SK-N-SH (cell line): ENCODE measurements around the gene TUBA1B.
"Not testable (repeated sequence)": the region's sequence is repeated elsewhere in the genome, so short reads cannot be mapped to it uniquely, and the experiment has no call there.

Source experiments
- FOSL2 ChIP-seq: IDR thresholded peaks from 2 replicates; pipeline ENCODE4 v1.4.0; 2012; ENCODE audit warnings: low read depth, mild to moderate bottlenecking, moderate library complexity, borderline replicate concordance
- GABPA ChIP-seq: IDR thresholded peaks from 2 replicates; pipeline ENCODE4 v1.4.0; 2012; ENCODE audit warnings: low read depth, mild to moderate bottlenecking
- TCF12 ChIP-seq: IDR thresholded peaks from 2 replicates; pipeline ENCODE4 v1.4.0; 2012
- TF ChIP-seq, protein P1 (sequence below): fragments of 200-600 bp; sonication (generic); IDR thresholded peaks from 2 replicates; pipeline ENCODE4 v1.6.1; 2017; ENCODE audit warnings: antibody characterized with exemption, mild to moderate bottlenecking, moderate library complexity

DNA sequence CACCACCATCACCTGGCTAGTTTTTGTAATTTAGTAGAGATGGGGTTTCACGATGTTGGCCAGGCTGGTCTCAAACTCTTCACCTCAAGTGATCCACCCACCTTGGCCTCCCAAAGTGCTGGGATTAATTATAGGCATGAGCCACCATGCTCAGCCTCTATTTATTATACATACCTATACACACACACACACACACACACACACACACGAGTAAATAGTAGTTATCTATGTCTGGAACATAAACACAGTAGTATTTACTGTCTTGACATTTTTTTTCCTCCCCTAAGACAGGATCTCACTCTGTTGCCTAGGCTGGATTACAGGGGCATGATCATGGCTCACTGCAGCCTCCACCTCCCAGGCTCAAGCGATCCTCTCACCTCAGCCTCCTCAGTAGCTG is 5.8 kb upstream of the TUBA1B start:
- TF ChIP-seq GABPA, FOSL2, TCF12: not testable (repeated sequence)
- TF ChIP-seq, protein P1, sequence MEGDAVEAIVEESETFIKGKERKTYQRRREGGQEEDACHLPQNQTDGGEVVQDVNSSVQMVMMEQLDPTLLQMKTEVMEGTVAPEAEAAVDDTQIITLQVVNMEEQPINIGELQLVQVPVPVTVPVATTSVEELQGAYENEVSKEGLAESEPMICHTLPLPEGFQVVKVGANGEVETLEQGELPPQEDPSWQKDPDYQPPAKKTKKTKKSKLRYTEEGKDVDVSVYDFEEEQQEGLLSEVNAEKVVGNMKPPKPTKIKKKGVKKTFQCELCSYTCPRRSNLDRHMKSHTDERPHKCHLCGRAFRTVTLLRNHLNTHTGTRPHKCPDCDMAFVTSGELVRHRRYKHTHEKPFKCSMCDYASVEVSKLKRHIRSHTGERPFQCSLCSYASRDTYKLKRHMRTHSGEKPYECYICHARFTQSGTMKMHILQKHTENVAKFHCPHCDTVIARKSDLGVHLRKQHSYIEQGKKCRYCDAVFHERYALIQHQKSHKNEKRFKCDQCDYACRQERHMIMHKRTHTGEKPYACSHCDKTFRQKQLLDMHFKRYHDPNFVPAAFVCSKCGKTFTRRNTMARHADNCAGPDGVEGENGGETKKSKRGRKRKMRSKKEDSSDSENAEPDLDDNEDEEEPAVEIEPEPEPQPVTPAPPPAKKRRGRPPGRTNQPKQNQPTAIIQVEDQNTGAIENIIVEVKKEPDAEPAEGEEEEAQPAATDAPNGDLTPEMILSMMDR, result not testable (repeated sequence)
